GM12874 (cell line): ENCODE measurements around the gene DDX43.

ENCODE experiments used
- CTCF ChIP-seq: IDR thresholded peaks from 2 replicates; pipeline ENCODE4 v1.5.1; 2011; ENCODE audit warnings: low read depth, mild to moderate bottlenecking, control low read depth, low read length, moderate library complexity; ENCODE audit not compliant: insufficient read depth

The DDX43 gene

GRCh38 chr6:73461537-73462350 lies 67.1 kb downstream of the DDX43 start, which contains the start of gene MTO1:
MTO1 (plus strand) TSS chr6:73461737; CDS start chr6:73461855, 118 bp downstream.
- TF ChIP-seq CTCF = no peak
